IPS-NIHi11 (cell line): ENCODE results near the gene GPR162.
A peak's percentile ranks its signal among the peaks of the same experiment; 100 is the strongest.
"Not testable (repeated sequence)": the region's sequence is repeated elsewhere in the genome, so short reads cannot be mapped to it uniquely, and the experiment has no call there.

Experiments used
- DNase-seq: peaks from one replicate; pipeline ENCODE4 v3.0.0; 2012; ENCODE audit warnings: mixed read lengths, low spot score

The GPR162 gene

DNA sequence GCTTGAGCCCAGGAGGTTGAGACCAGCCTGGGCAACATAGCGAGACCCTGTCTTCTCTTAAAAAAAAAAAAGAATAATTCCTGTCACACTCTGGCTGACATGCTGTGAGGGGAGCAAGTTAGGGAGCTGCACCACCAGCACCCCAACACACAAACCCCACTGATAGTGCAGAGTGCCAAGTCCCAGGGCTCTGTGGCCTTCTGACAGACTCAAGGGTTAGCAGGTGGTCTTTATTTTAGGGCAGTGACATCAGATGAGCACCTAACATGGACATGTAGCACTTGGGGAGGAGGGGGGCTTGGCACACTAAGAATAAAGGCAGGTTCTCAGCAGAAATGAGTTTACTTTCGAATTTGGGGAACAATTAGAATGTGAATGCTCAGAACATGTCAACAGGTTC, 37.2 kb downstream of the GPR162 start:
- no peak for DNase-seq

- DNase-seq: no peak
These were observed 38.5 kb downstream of the GPR162 start for GRCh38 chr12:6860116-6860515.

DNA sequence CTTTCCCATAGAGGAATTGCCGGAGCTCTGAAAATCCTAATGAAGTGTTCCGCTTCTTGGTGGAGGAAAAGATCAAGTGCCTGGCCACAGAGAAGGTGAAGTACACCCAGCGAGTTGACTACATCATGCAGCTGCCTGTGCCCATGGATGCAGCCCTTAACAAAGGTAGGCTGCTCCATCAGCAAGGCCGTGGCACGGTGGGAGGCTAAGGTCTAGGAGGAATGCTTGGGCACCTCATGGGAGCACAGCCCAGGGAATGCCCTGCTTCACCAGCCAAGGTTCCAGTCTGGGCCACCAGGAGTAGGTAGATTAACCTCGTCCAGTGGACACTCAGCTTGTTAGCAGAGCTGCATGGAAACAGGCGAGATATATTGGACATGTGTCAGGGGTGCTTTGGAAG, 39.3 kb downstream of the GPR162 start:
- no peak for DNase-seq

DNA sequence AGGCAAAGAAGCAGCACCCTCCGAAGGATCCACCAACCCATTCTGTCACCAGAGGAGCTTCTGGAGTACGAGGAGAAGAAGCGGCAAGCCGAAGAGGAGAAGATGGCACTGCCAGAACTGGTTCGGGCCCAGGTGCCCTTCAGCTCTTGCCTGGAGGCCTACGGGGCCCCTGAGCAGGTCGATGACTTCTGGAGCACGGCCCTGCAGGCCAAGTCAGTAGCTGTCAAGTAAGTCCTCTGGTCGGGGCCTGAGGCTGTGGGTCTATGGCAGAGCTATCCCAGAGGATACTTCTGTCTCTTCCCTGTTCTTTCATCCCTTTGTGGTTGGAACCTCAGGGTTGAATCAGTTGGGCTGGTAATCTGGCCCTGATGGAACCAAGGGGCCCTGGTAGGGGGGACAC, 39.8 kb downstream of the GPR162 start:
- DNase-seq: no peak

GRCh38 chr12:6863033-6863432, 41.4 kb downstream of the GPR162 start:
- no peak for DNase-seq

DNA sequence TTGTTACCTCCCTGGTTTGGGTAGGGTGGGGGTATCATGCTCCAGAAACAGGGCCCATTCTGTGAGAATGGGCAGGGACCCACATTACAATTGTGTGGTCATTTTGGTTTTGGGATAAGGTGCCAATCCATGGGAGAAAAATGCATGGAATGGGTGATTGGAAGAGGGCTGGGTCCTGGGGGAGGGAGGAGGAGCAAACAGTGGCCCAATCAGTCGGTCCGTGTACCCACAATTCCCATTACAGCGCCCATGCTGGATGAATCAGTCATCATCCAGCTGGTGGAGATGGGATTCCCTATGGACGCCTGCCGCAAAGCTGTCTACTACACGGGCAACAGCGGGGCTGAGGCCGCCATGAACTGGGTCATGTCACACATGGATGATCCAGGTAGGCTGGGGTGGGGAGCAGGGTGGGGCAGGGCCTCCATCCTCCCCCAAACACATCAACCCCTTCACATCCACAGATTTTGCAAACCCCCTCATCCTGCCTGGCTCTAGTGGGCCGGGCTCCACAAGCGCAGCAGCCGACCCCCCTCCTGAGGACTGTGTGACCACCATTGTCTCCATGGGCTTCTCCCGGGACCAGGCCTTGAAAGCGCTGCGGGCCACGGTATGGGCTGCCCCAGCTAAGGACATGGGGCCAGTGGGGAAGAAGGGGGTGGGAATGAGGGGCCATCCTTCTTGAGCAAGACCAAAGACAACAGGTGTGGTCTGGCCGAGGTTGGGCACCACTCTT, 42.1 kb downstream of the GPR162 start:
- DNase-seq: no peak

DNA sequence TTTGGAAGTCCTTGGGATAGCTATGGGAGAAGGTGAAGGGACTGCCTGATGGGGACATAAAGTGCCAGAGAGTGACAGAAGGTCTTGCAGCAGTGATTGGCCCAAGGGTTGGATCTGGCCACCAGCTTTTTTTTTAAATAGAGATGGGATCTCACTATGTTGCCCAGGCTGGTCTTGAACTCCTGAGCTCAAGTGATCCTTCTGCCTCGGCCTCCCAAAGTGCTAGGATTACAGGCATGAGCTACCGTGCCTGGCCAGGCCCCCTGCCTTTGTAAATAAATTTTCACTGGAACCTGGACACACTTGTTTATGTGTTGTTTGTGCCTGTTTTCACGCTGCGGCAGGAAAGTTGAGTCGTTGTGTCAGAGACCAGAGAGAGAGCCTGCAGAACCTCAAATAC, 43.7 kb downstream of the GPR162 start:
- not testable (repeated sequence) for DNase-seq

- peak; percentile 52 for DNase-seq
These were observed 44.7 kb downstream of the GPR162 start for GRCh38 chr12:6866163-6866919.

GRCh38 chr12:6866920-6867412, 45.3 kb downstream of the GPR162 start:
- DNase-seq: peak; percentile 39

GRCh38 chr12:6867413-6868210, 46.0 kb downstream of the GPR162 start, which contains the start of gene TPI1:
TPI1 (plus strand) TSS chr12:6867531; CDS start chr12:6867567, 36 bp downstream.
- DNase-seq: peak; percentile 94

DNA sequence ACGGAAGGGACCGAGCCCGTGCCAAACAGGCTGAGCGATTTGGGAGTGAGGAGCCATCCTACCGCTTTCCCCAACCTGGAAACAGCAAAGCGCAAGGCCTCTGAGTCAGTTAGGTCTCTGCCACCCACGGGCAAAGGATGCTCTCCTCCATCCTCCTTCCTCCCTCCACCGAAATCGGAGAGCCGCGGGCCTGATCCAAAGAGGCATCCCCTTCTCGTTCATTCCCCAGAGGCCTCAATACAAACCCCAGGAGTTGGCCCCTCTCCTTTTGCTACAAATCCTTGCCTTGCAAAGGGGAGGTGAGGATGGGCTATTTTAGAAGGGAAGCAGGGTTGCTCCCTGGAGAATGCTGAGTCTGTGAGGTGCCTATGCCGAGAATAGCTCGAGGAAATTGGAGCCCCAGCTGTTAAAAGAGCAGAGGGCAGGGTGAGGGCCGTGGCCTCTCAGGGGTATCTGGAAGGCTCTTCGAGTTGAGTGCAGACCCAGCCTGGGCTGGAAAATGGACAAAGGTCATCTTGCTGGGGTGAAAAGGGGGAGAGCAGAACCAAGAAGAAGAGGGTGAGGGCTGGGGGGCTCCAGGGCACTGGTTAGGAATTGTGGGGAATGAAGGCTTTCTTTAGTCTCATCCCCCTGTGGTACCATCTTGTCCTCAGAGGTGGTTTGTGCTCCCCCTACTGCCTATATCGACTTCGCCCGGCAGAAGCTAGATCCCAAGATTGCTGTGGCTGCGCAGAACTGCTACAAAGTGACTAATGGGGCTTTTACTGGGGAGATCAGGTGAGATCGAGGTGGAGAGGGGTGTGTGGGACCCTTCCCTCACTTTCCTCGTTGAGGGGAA, 46.8 kb downstream of the GPR162 start:
- no peak for DNase-seq

GRCh38 chr12:6869049-6870021, 47.7 kb downstream of the GPR162 start:
- DNase-seq: peak; percentile 69

GRCh38 chr12:6870304-6870703, 48.7 kb downstream of the GPR162 start:
- not testable (repeated sequence) for DNase-seq

DNA sequence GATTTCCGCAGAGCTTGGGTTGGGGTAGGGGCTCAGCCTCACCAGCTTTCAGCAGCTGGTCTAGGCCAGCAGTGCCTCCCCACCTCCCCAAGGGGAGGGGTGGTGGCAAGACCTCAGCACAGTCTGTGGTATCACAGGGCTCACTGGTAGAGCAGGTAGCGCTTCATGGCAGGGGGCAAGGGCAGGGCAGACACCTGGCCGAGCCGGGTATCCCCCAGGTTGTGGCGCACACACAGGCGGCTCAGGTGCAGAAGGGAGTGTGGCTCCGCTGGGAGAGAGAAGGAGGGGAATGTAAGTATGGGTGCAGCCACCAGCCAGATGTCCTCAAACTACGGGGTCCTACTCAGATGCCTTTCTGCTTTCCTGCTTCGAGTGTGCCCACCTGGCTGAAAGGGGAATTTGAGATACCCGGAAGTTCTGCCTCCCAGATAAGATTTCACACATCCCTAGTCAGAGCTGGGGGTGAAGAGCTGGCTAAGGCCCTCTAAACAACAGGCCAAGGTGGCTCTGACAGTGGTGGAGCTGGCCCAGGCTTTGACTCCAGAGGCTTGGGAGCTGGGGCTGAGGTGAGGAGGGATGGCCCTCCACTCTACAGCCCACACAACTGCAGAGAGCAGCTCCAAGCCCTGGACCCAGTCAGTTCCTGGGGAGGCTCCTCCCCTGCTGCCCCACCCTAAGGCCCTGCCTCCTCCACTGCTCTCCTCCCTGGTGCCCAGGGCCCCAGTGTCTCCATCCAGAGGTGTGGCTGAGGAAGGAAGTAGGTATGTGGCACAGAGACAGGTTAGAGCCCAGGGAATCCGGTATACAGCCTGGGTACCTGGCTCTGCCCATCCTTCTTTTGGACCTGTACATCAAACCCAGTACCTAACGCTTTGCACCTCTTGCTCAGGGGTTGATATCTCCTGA, 49.7 kb downstream of the GPR162 start:
- no peak for DNase-seq

DNA sequence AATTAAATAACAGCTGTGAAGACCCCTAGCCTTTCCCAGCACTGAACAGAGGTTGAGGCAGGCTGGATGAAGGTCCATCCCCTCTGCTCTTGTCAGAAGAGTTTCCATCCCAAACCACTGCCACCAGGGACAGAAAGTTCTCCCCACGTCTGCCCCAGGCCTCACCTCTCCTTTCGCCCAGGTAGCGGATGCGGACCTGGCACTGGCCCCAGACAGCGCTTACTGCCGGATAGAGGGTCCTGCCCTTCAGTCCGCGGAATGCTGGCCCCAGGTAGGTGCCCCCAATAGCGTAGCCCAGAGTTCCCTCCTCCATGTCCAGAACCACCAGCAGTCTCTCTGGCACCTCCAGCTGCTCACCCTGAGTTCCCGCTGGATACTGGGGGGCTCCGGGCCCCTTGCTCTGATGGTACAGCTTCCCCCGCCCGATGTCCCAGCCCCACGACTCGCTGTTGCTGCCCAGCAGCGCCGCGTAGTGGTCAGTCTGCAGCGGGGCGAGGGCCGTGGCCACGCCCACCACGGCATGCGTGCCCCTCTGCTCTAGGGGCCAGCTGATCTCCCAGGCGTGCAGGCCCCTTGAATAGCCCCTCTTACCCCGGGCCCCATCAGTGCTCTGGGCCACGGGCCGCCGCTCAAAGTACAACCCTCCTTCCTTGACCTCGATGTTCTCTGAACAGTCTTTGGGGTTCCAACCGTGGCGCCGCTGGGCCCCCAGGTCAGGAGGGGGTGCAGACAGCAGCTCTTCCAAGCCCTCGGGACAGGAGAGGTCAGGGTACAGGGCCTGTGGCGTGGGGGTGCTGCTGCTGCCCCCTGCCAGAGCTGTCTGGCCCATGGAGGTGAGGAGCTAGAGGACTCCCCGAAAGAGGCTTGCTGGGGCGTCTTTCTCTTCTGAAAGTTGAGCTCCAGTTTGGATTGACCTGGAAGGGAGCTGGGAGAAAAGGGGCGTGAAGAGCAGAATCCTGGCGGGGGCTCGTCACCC, 50.7 kb downstream of the GPR162 start:
- peak; percentile 82 for DNase-seq

- DNase-seq: peak; percentile 95
These were observed 51.7 kb downstream of the GPR162 start, which contains the start of gene SPSB2 for GRCh38 chr12:6873094-6874014. SPSB2 (minus strand) TSS chr12:6873303; CDS start chr12:6872901, 402 bp downstream.

DNA sequence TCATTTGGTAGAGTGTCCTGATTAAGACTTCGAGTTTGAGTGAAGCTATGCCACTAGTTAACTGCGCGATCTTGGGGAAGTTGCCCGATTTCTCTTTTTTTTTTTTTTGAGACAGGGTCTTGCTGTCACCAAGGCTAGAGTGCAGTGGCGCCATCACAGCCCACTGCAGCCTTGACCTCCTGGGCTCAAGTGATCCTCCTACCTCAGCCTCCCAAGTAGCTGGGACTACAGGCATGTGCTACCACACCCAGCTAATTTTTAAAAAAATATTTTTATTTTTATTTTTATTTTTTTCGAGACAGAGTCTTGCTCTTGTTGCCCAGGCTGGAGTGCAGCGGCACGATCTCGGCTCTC, 52.4 kb downstream of the GPR162 start:
- not testable (repeated sequence) for DNase-seq
